SJSA1 (cell line): ENCODE measurements around the gene GFM1. TPM values are rescaled to one million over a fixed set of nuclear protein-coding genes. Genes with fewer than 3 reads are reported as not detected.
A peak's percentile ranks its signal among the peaks of the same experiment; 100 is the strongest.
"Not testable (repeated sequence)": the region's sequence is repeated elsewhere in the genome, so short reads cannot be mapped to it uniquely, and the experiment has no call there.

ENCODE experiments used
- DNase-seq, 2 experiments: peaks; one replicate each; pipeline ENCODE4 v3.0.0-alpha.2; 2015 to 2020; ENCODE audit warnings: low spot score in 2 of 2, low read depth in 1 of 2
- H3K27ac ChIP-seq: fragments of 250-450 bp; sonication (Bioruptor Pico); 2 replicates; pipeline ENCODE4 v1.5.1; 2020; ENCODE audit warnings: mild to moderate bottlenecking, moderate library complexity
- H3K27me3 ChIP-seq: fragments of 250-450 bp; sonication (Bioruptor Pico); replicated peaks from 2 replicates; pipeline ENCODE4 v1.5.1; 2020; ENCODE audit warnings: mild to moderate bottlenecking, moderate library complexity
- H3K36me3 ChIP-seq: fragments of 250-450 bp; sonication (Bioruptor Pico); 2 replicates; pipeline ENCODE4 v1.5.1; 2020; ENCODE audit warnings: mild to moderate bottlenecking
- H3K4me1 ChIP-seq: fragments of 250-450 bp; sonication (Bioruptor Pico); replicated peaks from 2 replicates; pipeline ENCODE4 v1.6.1; 2021; ENCODE audit warnings: mild to moderate bottlenecking
- H3K4me3 ChIP-seq: fragments of 250-450 bp; sonication (Bioruptor Pico); 2 replicates; pipeline ENCODE4 v1.5.1; 2020; ENCODE audit warnings: mild to moderate bottlenecking
- H3K9me3 ChIP-seq: fragments of 250-450 bp; sonication (Bioruptor Pico); replicated peaks from 2 replicates; pipeline ENCODE4 v1.5.1; 2020; ENCODE audit warnings: mild to moderate bottlenecking
- total RNA-seq: library from RNA; depleted of rRNA; stranded (reverse); fragments of >200 nt; shearing (Covaris generic); gene quantifications from 2 replicates; pipeline ENCODE4 v1.2.3, GENCODE V29; 2014

GFM1 gene
- total RNA-seq, 1 experiment from 2014 or later = 33.4 TPM

- not testable (repeated sequence) for H3K9me3 ChIP-seq, DNase-seq, H3K27ac ChIP-seq, H3K4me3 ChIP-seq, H3K27me3 ChIP-seq, H3K4me1 ChIP-seq
- peaks cover 31% of the 10 kb centered on the region for H3K36me3 ChIP-seq
Observed at GRCh38 chr3:158693866-158694456, 49.6 kb downstream of the GFM1 start.

GRCh38 chr3:158696618-158697017, 52.3 kb downstream of the GFM1 start:
- DNase-seq = no peak
- Histone ChIP-seq H3K9me3 (no peaks in the 10 kb centered on the region), H3K4me3 (no peak overlapping the region), H3K4me1 (peaks cover 6% of the 10 kb centered on the region), H3K36me3 (peaks cover 20% of the 10 kb centered on the region), H3K27me3 (no peaks in the 10 kb centered on the region), H3K27ac (no peak overlapping the region)

- no peak for DNase-seq
- Histone ChIP-seq H3K4me3 (no peak overlapping the region), H3K27ac (no peak overlapping the region), H3K27me3 (no peaks in the 10 kb centered on the region), H3K36me3 (peaks cover 3% of the 10 kb centered on the region), H3K9me3 (no peaks in the 10 kb centered on the region), H3K4me1 (peaks cover 30% of the 10 kb centered on the region)
Observed at GRCh38 chr3:158700559-158700958, 56.2 kb downstream of the GFM1 start.

- Histone ChIP-seq H3K4me1 (peaks cover 30% of the 10 kb centered on the region), H3K9me3 (no peaks in the 10 kb centered on the region), H3K27me3 (no peaks in the 10 kb centered on the region), H3K27ac (0 out of 2 replicates have a peak overlapping the region, but pooled peaks have one; percentile 7), H3K36me3 (peaks cover 10% of the 10 kb centered on the region), H3K4me3 (no peak overlapping the region)
- no peak for DNase-seq
Observed at GRCh38 chr3:158701420-158702065, 57.2 kb downstream of the GFM1 start.

- H3K27me3 ChIP-seq = no peaks in the 10 kb centered on the region
- H3K36me3 ChIP-seq = peaks cover 16% of the 10 kb centered on the region
- no peak overlapping the region for H3K4me3 ChIP-seq
- no peaks in the 10 kb centered on the region for H3K9me3 ChIP-seq
- peak overlapping the region; percentile 78 for H3K27ac ChIP-seq
- peak in 1 of 2 experiments; percentile 34 for DNase-seq
- H3K4me1 ChIP-seq = peaks cover 30% of the 10 kb centered on the region
Observed at GRCh38 chr3:158702815-158703481, 58.6 kb downstream of the GFM1 start.

DNA sequence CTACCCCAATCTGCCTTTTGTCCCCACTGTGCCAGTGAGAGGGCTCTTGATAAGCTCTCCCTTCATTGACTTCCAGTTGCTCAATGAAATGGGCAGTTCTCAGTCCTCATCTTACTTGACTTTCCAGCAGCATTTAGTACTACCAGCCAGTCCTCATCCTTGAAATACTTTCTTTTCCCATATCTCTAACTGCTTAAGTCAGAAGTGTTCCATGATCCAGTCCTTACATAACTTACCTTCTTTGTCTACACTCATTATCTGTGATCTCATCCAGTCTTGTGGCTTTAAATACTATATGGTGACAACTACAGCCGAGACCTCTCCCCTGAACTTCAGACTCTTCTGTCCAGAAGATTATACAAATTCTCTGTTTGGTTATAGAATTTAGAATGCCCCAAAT, 59.2 kb downstream of the GFM1 start:
- Histone ChIP-seq H3K4me3 (no peak overlapping the region), H3K27ac (peak overlapping the region; percentile 78), H3K9me3 (no peaks in the 10 kb centered on the region), H3K4me1 (peaks cover 30% of the 10 kb centered on the region), H3K36me3 (peaks cover 21% of the 10 kb centered on the region), H3K27me3 (no peaks in the 10 kb centered on the region)
- no peak for DNase-seq

- peak; percentile 81 to 89 for DNase-seq
- Histone ChIP-seq H3K4me3 (no peak overlapping the region), H3K9me3 (no peaks in the 10 kb centered on the region), H3K27ac (peak overlapping the region; percentile 70), H3K27me3 (no peaks in the 10 kb centered on the region), H3K36me3 (peaks cover 46% of the 10 kb centered on the region), H3K4me1 (peaks cover 50% of the 10 kb centered on the region)
Observed at GRCh38 chr3:158709666-158710083, 65.3 kb downstream of the GFM1 start.

- peak overlapping the region; percentile 22; the same call in 1 of the 2 replicates for H3K27ac ChIP-seq
- no peaks in the 10 kb centered on the region for H3K27me3 ChIP-seq
- DNase-seq = no peak
- no peak overlapping the region for H3K4me3 ChIP-seq
- peaks cover 43% of the 10 kb centered on the region for H3K36me3 ChIP-seq
- peaks cover 50% of the 10 kb centered on the region for H3K4me1 ChIP-seq
- no peaks in the 10 kb centered on the region for H3K9me3 ChIP-seq
Observed at GRCh38 chr3:158710601-158711000, 66.3 kb downstream of the GFM1 start.

- H3K36me3 ChIP-seq = peaks cover 36% of the 10 kb centered on the region
- peaks cover 57% of the 10 kb centered on the region for H3K4me1 ChIP-seq
- H3K9me3 ChIP-seq = no peaks in the 10 kb centered on the region
- no peak overlapping the region for H3K4me3 ChIP-seq
- no peaks in the 10 kb centered on the region for H3K27me3 ChIP-seq
- peak overlapping the region; percentile 44 for H3K27ac ChIP-seq
- peak in 1 of 2 experiments; percentile 70 for DNase-seq
Observed at GRCh38 chr3:158711886-158712285, 67.6 kb downstream of the GFM1 start.

DNA sequence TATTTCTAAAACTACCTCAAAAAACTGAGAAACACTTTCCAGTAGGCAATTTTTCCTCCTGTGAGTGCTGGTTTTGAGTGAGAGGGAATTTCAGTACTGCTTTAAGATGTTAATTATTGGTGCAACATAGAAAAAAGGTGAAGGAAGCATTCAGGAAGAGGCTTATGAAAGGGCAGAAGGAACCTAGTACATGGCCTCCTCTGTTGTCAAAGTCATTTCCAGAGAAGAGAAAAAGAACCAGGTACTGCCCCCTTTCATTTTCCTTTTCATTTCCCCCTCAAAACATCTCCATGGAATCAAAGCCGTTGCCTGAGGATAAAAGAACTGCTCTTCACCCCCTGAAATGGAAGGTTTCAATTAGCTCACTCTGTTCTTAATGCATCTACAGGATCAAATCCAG, 68.1 kb downstream of the GFM1 start:
- no peaks in the 10 kb centered on the region for H3K27me3 ChIP-seq
- peak overlapping the region; percentile 44 for H3K27ac ChIP-seq
- no peak overlapping the region for H3K4me3 ChIP-seq
- DNase-seq = no peak
- H3K4me1 ChIP-seq = peaks cover 62% of the 10 kb centered on the region
- no peaks in the 10 kb centered on the region for H3K9me3 ChIP-seq
- H3K36me3 ChIP-seq = peaks cover 34% of the 10 kb centered on the region

GRCh38 chr3:158713094-158713499, 68.8 kb downstream of the GFM1 start:
- peaks cover 64% of the 10 kb centered on the region for H3K4me1 ChIP-seq
- H3K4me3 ChIP-seq = no peak overlapping the region
- peaks cover 28% of the 10 kb centered on the region for H3K36me3 ChIP-seq
- no peaks in the 10 kb centered on the region for H3K27me3 ChIP-seq
- peak overlapping the region; percentile 44; the same call in 1 of the 2 replicates for H3K27ac ChIP-seq
- DNase-seq = no peak
- H3K9me3 ChIP-seq = no peaks in the 10 kb centered on the region

GRCh38 chr3:158717576-158717975, 73.2 kb downstream of the GFM1 start:
- no peak overlapping the region for H3K27ac ChIP-seq
- no peak for DNase-seq
- peaks cover 12% of the 10 kb centered on the region for H3K36me3 ChIP-seq
- H3K4me3 ChIP-seq = no peak overlapping the region
- H3K27me3 ChIP-seq = no peaks in the 10 kb centered on the region
- peaks cover 49% of the 10 kb centered on the region for H3K4me1 ChIP-seq
- no peaks in the 10 kb centered on the region for H3K9me3 ChIP-seq

- Histone ChIP-seq H3K27ac (no peak overlapping the region), H3K9me3 (no peaks in the 10 kb centered on the region), H3K36me3 (peaks cover 6% of the 10 kb centered on the region; the same call in 1 of the 2 replicates), H3K27me3 (no peaks in the 10 kb centered on the region), H3K4me3 (no peak overlapping the region), H3K4me1 (peaks cover 49% of the 10 kb centered on the region)
- no peak for DNase-seq
Observed at GRCh38 chr3:158718490-158719170, 74.3 kb downstream of the GFM1 start.
